ENCODE results near the gene SLC16A5. TPM values are rescaled to one million over a fixed set of nuclear protein-coding genes. Genes with fewer than 3 reads are reported as not detected.
A peak's percentile ranks its signal among the peaks of the same experiment; 100 is the strongest.
"Not testable (repeated sequence)": the region's sequence is repeated elsewhere in the genome, so short reads cannot be mapped to it uniquely, and the experiment has no call there.

SLC16A5 gene
- total RNA-seq, 1 experiment from 2014 or later, result 32.4 TPM

DNA sequence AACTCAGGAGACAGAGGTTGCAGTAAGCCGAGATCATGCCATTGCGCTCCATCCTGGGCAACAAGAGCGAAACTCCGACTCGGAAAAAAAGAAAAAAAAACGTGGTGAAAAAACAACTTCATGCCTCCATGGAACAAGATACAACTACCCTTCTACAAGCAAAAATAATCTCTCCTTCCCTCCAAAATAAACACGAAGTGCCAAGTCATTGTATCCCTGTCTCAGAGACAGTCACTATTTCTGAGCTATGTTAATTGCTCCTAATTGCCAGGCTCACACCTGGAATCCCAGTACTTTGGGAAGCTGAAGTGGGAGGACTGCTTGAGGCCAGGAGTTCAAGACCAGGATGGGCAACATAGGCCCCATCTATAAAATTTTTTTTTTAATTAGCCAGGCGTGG is 19.0 kb upstream of the SLC16A5 start (continued):
- TF ChIP-seq KAT7 (CRISPR knock-in tag; IDR thresholded peaks at IDR 0.05; ENCODE audit: borderline replicate concordance), result no peak
- TF ChIP-seq, protein P1, sequence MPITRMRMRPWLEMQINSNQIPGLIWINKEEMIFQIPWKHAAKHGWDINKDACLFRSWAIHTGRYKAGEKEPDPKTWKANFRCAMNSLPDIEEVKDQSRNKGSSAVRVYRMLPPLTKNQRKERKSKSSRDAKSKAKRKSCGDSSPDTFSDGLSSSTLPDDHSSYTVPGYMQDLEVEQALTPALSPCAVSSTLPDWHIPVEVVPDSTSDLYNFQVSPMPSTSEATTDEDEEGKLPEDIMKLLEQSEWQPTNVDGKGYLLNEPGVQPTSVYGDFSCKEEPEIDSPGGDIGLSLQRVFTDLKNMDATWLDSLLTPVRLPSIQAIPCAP (CRISPR knock-in tag; IDR thresholded peaks at IDR 0.05), result no peak
- TF ChIP-seq, protein P2, sequence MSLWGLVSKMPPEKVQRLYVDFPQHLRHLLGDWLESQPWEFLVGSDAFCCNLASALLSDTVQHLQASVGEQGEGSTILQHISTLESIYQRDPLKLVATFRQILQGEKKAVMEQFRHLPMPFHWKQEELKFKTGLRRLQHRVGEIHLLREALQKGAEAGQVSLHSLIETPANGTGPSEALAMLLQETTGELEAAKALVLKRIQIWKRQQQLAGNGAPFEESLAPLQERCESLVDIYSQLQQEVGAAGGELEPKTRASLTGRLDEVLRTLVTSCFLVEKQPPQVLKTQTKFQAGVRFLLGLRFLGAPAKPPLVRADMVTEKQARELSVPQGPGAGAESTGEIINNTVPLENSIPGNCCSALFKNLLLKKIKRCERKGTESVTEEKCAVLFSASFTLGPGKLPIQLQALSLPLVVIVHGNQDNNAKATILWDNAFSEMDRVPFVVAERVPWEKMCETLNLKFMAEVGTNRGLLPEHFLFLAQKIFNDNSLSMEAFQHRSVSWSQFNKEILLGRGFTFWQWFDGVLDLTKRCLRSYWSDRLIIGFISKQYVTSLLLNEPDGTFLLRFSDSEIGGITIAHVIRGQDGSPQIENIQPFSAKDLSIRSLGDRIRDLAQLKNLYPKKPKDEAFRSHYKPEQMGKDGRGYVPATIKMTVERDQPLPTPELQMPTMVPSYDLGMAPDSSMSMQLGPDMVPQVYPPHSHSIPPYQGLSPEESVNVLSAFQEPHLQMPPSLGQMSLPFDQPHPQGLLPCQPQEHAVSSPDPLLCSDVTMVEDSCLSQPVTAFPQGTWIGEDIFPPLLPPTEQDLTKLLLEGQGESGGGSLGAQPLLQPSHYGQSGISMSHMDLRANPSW (CRISPR knock-in tag; conservative IDR thresholded peaks at IDR 0.05; ENCODE audit: low read depth), result no peak

DNA sequence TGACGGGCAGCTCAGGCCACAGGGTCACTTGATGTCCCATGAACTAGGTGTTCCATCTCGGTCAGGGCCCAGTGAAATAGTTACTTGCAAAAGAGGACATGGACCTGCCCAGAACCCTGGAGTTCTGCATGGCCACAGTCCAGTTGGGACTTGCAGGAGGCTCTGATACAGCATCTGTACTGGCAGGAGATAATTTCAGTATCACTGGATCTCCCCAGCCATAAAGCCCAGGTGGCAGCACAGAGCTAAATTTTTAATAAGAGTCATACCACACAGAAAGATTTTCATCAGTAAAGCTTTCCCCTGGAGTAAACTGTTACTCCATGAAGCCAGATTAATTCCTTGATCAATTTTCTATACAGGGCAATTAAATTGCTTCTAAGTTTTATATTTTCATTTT is 18.0 kb upstream of the SLC16A5 start:
- no peak for ATAC-seq
- peaks cover under 1% of the 10 kb centered on the region; the same call in 1 of the 2 replicates for H3K36me3 Mint-ChIP-seq
- H3K4me3 Mint-ChIP-seq, result no peak overlapping the region
- TF ChIP-seq TP53 (CRISPR knock-in tag; IDR thresholded peaks at IDR 0.05) (no peak), NFE2L1 (CRISPR knock-in tag; IDR thresholded peaks at IDR 0.05) (no peak), KAT7 (CRISPR knock-in tag; IDR thresholded peaks at IDR 0.05; ENCODE audit: borderline replicate concordance) (no peak), ZBTB21 (CRISPR knock-in tag; IDR thresholded peaks at IDR 0.05; ENCODE audit: borderline replicate concordance) (no peak), NR3C1 (CRISPR knock-in tag; conservative IDR thresholded peaks at IDR 0.05; ENCODE audit: low read depth) (no peak), SP1 (CRISPR knock-in tag; conservative IDR thresholded peaks at IDR 0.05) (no peak), FOXP1 (CRISPR knock-in tag; IDR thresholded peaks at IDR 0.05; ENCODE audit: borderline replicate concordance) (no peak), ZNF138 (CRISPR knock-in tag; conservative IDR thresholded peaks at IDR 0.05) (no peak), ETV6 (CRISPR knock-in tag; IDR thresholded peaks at IDR 0.05) (no peak), NR1H2 (CRISPR knock-in tag; IDR thresholded peaks at IDR 0.05) (no peak), ZNF423 (CRISPR knock-in tag; IDR thresholded peaks at IDR 0.05) (no peak), GABPB1 (CRISPR knock-in tag; IDR thresholded peaks at IDR 0.05) (no peak), IRF2 (CRISPR knock-in tag; IDR thresholded peaks at IDR 0.05; ENCODE audit: borderline replicate concordance, low read depth) (no peak), GRHL2 (CRISPR knock-in tag; IDR thresholded peaks at IDR 0.05; ENCODE audit: insufficient replicate concordance, severe bottlenecking) (no peak), JUN (CRISPR knock-in tag; IDR thresholded peaks at IDR 0.05) (no peak)
- TF ChIP-seq, protein P3, sequence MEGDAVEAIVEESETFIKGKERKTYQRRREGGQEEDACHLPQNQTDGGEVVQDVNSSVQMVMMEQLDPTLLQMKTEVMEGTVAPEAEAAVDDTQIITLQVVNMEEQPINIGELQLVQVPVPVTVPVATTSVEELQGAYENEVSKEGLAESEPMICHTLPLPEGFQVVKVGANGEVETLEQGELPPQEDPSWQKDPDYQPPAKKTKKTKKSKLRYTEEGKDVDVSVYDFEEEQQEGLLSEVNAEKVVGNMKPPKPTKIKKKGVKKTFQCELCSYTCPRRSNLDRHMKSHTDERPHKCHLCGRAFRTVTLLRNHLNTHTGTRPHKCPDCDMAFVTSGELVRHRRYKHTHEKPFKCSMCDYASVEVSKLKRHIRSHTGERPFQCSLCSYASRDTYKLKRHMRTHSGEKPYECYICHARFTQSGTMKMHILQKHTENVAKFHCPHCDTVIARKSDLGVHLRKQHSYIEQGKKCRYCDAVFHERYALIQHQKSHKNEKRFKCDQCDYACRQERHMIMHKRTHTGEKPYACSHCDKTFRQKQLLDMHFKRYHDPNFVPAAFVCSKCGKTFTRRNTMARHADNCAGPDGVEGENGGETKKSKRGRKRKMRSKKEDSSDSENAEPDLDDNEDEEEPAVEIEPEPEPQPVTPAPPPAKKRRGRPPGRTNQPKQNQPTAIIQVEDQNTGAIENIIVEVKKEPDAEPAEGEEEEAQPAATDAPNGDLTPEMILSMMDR (IDR thresholded peaks at IDR 0.05), result no peak
- TF ChIP-seq, protein P4, sequence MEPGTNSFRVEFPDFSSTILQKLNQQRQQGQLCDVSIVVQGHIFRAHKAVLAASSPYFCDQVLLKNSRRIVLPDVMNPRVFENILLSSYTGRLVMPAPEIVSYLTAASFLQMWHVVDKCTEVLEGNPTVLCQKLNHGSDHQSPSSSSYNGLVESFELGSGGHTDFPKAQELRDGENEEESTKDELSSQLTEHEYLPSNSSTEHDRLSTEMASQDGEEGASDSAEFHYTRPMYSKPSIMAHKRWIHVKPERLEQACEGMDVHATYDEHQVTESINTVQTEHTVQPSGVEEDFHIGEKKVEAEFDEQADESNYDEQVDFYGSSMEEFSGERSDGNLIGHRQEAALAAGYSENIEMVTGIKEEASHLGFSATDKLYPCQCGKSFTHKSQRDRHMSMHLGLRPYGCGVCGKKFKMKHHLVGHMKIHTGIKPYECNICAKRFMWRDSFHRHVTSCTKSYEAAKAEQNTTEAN (CRISPR knock-in tag; IDR thresholded peaks at IDR 0.05), result no peak
- TF ChIP-seq, protein P5, sequence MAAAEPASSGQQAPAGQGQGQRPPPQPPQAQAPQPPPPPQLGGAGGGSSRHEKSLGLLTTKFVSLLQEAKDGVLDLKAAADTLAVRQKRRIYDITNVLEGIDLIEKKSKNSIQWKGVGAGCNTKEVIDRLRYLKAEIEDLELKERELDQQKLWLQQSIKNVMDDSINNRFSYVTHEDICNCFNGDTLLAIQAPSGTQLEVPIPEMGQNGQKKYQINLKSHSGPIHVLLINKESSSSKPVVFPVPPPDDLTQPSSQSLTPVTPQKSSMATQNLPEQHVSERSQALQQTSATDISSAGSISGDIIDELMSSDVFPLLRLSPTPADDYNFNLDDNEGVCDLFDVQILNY (CRISPR knock-in tag; IDR thresholded peaks at IDR 0.05), result no peak
- TF ChIP-seq, protein P6, sequence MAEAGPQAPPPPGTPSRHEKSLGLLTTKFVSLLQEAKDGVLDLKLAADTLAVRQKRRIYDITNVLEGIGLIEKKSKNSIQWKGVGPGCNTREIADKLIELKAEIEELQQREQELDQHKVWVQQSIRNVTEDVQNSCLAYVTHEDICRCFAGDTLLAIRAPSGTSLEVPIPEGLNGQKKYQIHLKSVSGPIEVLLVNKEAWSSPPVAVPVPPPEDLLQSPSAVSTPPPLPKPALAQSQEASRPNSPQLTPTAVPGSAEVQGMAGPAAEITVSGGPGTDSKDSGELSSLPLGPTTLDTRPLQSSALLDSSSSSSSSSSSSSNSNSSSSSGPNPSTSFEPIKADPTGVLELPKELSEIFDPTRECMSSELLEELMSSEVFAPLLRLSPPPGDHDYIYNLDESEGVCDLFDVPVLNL (CRISPR knock-in tag; IDR thresholded peaks at IDR 0.05; ENCODE audit: borderline replicate concordance, low read depth), result no peak
- TF ChIP-seq, protein P7, sequence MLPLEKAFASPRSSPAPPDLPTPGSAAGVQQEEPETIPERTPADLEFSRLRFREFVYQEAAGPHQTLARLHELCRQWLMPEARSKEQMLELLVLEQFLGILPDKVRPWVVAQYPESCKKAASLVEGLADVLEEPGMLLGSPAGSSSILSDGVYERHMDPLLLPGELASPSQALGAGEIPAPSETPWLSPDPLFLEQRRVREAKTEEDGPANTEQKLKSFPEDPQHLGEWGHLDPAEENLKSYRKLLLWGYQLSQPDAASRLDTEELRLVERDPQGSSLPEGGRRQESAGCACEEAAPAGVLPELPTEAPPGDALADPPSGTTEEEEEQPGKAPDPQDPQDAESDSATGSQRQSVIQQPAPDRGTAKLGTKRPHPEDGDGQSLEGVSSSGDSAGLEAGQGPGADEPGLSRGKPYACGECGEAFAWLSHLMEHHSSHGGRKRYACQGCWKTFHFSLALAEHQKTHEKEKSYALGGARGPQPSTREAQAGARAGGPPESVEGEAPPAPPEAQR (CRISPR knock-in tag; IDR thresholded peaks at IDR 0.05), result no peak
- POLR2A ChIA-PET, result interaction anchor here (0.6 kb wide), 1 partner anchor 175 kb away, joined by 6 read pairs; no protein-coding TSS in a partner anchor
- H3K27me3 Mint-ChIP-seq (ENCODE audit: low read depth), result no peaks in the 10 kb centered on the region
- CTCF ChIA-PET, result interaction anchor here (0.6 to 2.9 kb wide), 15 partner anchors 9 to 171 kb away, joined by 3 to 21 read pairs (median 3); partner anchors contain the start of genes ATP5PD, KCTD2, NT5C and SLC16A5
- H3K27ac Mint-ChIP-seq, result 0 out of 2 replicates have a peak overlapping the region, but pooled peaks have one; percentile 49
- no peak for DNase-seq (ENCODE audit: low spot score)
- no peaks in the 10 kb centered on the region for H3K4me1 Mint-ChIP-seq
- H3K9me3 Mint-ChIP-seq, result no peaks in the 10 kb centered on the region

DNA sequence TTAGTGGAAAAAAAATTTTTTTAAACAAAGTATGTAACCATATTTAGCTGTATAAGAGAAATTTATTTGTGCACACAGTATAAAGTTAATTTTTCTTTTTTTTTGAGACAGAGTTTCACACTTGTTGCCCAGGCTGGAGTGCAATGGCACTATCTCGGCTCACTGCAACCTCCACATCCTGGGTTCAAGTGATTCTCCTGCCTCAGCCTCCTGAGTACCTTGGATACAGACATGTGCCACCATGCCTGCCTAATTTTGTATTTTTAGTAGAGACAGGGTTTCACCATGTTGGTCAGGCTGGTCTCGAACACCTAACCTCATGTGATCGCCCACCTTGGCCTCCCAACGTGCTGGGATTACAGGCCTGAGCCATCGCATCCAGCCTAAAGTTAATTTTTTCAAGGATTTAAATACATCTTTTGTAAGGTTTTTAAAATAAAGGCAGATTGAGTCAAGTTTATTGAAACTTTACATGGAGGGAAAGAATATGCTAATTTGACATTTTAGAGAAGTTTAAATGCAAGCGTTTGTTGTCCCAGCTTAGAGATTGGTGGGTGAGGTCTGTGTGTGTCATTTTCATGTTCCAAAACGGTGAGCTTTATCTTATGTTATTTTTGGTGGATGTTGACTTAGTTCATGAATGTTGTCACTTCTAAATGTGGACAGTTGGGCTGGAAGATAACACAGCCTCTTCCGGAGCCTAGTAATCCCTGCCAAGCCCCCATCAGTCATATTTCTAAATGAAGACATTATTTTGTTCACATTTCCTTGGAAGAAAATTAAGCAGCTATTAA is 16.1 kb upstream of the SLC16A5 start:
- H3K27me3 Mint-ChIP-seq (ENCODE audit: low read depth); ATAC-seq; H3K4me1 Mint-ChIP-seq; H3K9me3 Mint-ChIP-seq; DNase-seq (ENCODE audit: low spot score); POLR2A ChIA-PET; H3K27ac Mint-ChIP-seq; H3K36me3 Mint-ChIP-seq; H3K4me3 Mint-ChIP-seq: not testable (repeated sequence)
- CTCF ChIA-PET, result interaction anchor here (0.6 to 1.1 kb wide), 3 partner anchors 12 to 937 kb away, joined by 3 read pairs; no protein-coding TSS in a partner anchor
